Neural progenitor cell (in vitro differentiated cells): ENCODE results near the gene SLAMF8. TPM values are rescaled to one million over a fixed set of nuclear protein-coding genes. Genes with fewer than 3 reads are reported as not detected.

ENCODE experiments used
- DNase-seq: peaks from one replicate; pipeline ENCODE4 v3.0.0-alpha.2; 2016; ENCODE audit warnings: low spot score
- H2AFZ ChIP-seq: fragments of 200-600 bp; sonication (generic); replicated peaks from 2 replicates; pipeline ENCODE4 v1.6.1; 2016; ENCODE audit warnings: antibody characterized with exemption
- H3F3A ChIP-seq: fragments of 200-600 bp; sonication (generic); 2 replicates; pipeline ENCODE4 v1.6.1; 2016; ENCODE audit warnings: antibody characterized with exemption, low read depth
- H3K27ac ChIP-seq: fragments of 200-600 bp; sonication (generic); 2 replicates; pipeline ENCODE4 v1.5.1; 2016; ENCODE audit warnings: mild to moderate bottlenecking
- H3K27me3 ChIP-seq: fragments of 200-600 bp; sonication (generic); 2 replicates; pipeline ENCODE4 v1.6.1; 2016; ENCODE audit warnings: mild to moderate bottlenecking, moderate library complexity
- H3K36me3 ChIP-seq: fragments of 200-600 bp; sonication (generic); 2 replicates; pipeline ENCODE4 v1.5.1; 2016
- H3K4me1 ChIP-seq: fragments of 200-600 bp; sonication (generic); 2 replicates; pipeline ENCODE4 v1.6.1; 2016; ENCODE audit warnings: mixed run types
- H3K4me2 ChIP-seq: fragments of 200-600 bp; sonication (generic); 2 replicates; pipeline ENCODE4 v1.6.1; 2016
- H3K4me3 ChIP-seq: fragments of 200-600 bp; sonication (generic); 2 replicates; pipeline ENCODE4 v1.5.1; 2016
- H3K79me2 ChIP-seq: fragments of 200-600 bp; sonication (generic); 2 replicates; pipeline ENCODE4 v1.6.1; 2016; ENCODE audit warnings: low read depth
- H3K9ac ChIP-seq: fragments of 200-600 bp; sonication (generic); 2 replicates; pipeline ENCODE4 v1.6.1; 2016
- H3K9me3 ChIP-seq: fragments of 200-600 bp; sonication (generic); 2 replicates; pipeline ENCODE4 v1.5.1; 2016; ENCODE audit warnings: low read depth
- H4K20me1 ChIP-seq: fragments of 200-600 bp; sonication (generic); 2 replicates; pipeline ENCODE4 v1.6.1; 2016; ENCODE audit warnings: low read depth
- H3K27ac Mint-ChIP-seq: 3 replicates; pipeline ENCODE4 v1.8.0; 2021; ENCODE audit warnings: mixed read lengths
- H3K27me3 Mint-ChIP-seq: 2 replicates; pipeline ENCODE4 v1.8.0; 2022; ENCODE audit warnings: low read depth, mild to moderate bottlenecking, inconsistent platforms, moderate library complexity, mixed read lengths; ENCODE audit not compliant: insufficient read depth
- H3K36me3 Mint-ChIP-seq: 3 replicates; pipeline ENCODE4 v1.8.0; 2021; ENCODE audit warnings: mixed read lengths
- H3K4me1 Mint-ChIP-seq: 3 replicates; pipeline ENCODE4 v1.8.0; 2021; ENCODE audit warnings: mixed read lengths
- H3K4me3 Mint-ChIP-seq: 3 replicates; pipeline ENCODE4 v1.8.0; 2021; ENCODE audit warnings: mild to moderate bottlenecking, moderate library complexity, mixed read lengths
- H3K9me3 Mint-ChIP-seq: 3 replicates; pipeline ENCODE4 v1.8.0; 2020; ENCODE audit warnings: mixed read lengths
- EZH2 ChIP-seq: fragments of 200-600 bp; sonication (generic); IDR thresholded peaks from 2 replicates; pipeline ENCODE4 v1.6.1; 2017; ENCODE audit warnings: antibody characterized with exemption, mild to moderate bottlenecking, moderate library complexity
- EZH2phosphoT487 ChIP-seq: fragments of 200-600 bp; sonication (generic); IDR thresholded peaks from 2 replicates; pipeline ENCODE4 v1.6.1; 2017; ENCODE audit warnings: antibody characterized with exemption
- total RNA-seq: library from RNA; depleted of rRNA; stranded (reverse); fragments of >200 nt; gene quantifications from 2 replicates; pipeline ENCODE4 v1.2.3, GENCODE V29; 2015; ENCODE audit warnings: low replicate concordance
- TF ChIP-seq, protein P1 (sequence below): fragments of 200-600 bp; sonication (generic); IDR thresholded peaks from 2 replicates; pipeline ENCODE4 v1.5.1; 2017; ENCODE audit warnings: antibody characterized with exemption, mild to moderate bottlenecking

Gene SLAMF8
- total RNA-seq, 1 donor from 2014 or later = not detected

- Histone ChIP-seq H3K9ac (no peak overlapping the region), H4K20me1 (no peaks in the 10 kb centered on the region), H2AFZ (no peak overlapping the region), H3K79me2 (no peaks in the 10 kb centered on the region), H3K36me3 (no peaks in the 10 kb centered on the region), H3K27me3 (no peaks in the 10 kb centered on the region), H3K4me3 (no peak overlapping the region), H3F3A (no peaks in the 10 kb centered on the region), H3K9me3 (no peaks in the 10 kb centered on the region), H3K4me2 (no peak overlapping the region), H3K27ac (no peak overlapping the region), H3K4me1 (no peaks in the 10 kb centered on the region)
- peaks cover 4% of the 10 kb centered on the region for H3K27me3 Mint-ChIP-seq
- DNase-seq = no peak
- no peaks in the 10 kb centered on the region for H3K9me3 Mint-ChIP-seq
- H3K27ac Mint-ChIP-seq = no peak overlapping the region
- no peaks in the 10 kb centered on the region for H3K36me3 Mint-ChIP-seq
- no peaks in the 10 kb centered on the region for H3K4me1 Mint-ChIP-seq
- no peak overlapping the region for H3K4me3 Mint-ChIP-seq
- TF ChIP-seq EZH2 (no peak), EZH2phosphoT487 (no peak)
- TF ChIP-seq, protein P1, sequence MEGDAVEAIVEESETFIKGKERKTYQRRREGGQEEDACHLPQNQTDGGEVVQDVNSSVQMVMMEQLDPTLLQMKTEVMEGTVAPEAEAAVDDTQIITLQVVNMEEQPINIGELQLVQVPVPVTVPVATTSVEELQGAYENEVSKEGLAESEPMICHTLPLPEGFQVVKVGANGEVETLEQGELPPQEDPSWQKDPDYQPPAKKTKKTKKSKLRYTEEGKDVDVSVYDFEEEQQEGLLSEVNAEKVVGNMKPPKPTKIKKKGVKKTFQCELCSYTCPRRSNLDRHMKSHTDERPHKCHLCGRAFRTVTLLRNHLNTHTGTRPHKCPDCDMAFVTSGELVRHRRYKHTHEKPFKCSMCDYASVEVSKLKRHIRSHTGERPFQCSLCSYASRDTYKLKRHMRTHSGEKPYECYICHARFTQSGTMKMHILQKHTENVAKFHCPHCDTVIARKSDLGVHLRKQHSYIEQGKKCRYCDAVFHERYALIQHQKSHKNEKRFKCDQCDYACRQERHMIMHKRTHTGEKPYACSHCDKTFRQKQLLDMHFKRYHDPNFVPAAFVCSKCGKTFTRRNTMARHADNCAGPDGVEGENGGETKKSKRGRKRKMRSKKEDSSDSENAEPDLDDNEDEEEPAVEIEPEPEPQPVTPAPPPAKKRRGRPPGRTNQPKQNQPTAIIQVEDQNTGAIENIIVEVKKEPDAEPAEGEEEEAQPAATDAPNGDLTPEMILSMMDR = no peak
These were observed 55.2 kb downstream of the SLAMF8 start for GRCh38 chr1:159881622-159882526.

DNA sequence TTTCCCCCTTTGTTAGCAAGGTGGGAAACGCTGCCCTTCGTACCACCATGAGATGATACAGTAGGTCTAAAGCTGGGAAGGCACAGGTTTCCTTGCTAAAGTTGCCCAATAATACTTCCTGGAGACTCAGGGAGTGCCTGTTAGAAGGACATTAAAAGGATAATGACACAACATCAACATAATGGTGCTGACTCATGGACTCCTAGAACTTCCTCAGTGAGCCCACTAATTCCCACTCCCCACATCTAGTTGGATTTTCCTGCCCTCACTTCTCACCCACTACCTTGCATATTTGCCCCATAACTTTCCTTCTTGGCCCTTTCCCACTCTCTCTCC, 55.8 kb downstream of the SLAMF8 start:
- H3K9ac ChIP-seq = no peak overlapping the region

GRCh38 chr1:159883134-159883533, 56.5 kb downstream of the SLAMF8 start:
- no peaks in the 10 kb centered on the region for H3F3A ChIP-seq
- H3K27me3 ChIP-seq = no peaks in the 10 kb centered on the region
- Mint-ChIP-seq H3K4me3 (no peak overlapping the region), H3K4me1 (no peaks in the 10 kb centered on the region), H3K36me3 (no peaks in the 10 kb centered on the region), H3K9me3 (no peaks in the 10 kb centered on the region), H3K27me3 (peaks cover 4% of the 10 kb centered on the region), H3K27ac (no peak overlapping the region)
- no peak overlapping the region for H3K9ac ChIP-seq
- TF ChIP-seq EZH2 (no peak), EZH2phosphoT487 (no peak)
- TF ChIP-seq, protein P1 = no peak
- no peak for DNase-seq
- no peaks in the 10 kb centered on the region for H3K79me2 ChIP-seq
- H3K27ac ChIP-seq = no peak overlapping the region
- no peak overlapping the region for H3K4me2 ChIP-seq
- no peaks in the 10 kb centered on the region for H3K9me3 ChIP-seq
- no peaks in the 10 kb centered on the region for H3K4me1 ChIP-seq
- no peaks in the 10 kb centered on the region for H3K36me3 ChIP-seq
- no peak overlapping the region for H3K4me3 ChIP-seq
- H4K20me1 ChIP-seq = no peaks in the 10 kb centered on the region
- no peak overlapping the region for H2AFZ ChIP-seq

More for the DNA sequence above, 55.8 kb downstream of the SLAMF8 start:
- Histone ChIP-seq H3K36me3 (no peaks in the 10 kb centered on the region), H3K4me3 (no peak overlapping the region), H3K27me3 (no peaks in the 10 kb centered on the region), H4K20me1 (no peaks in the 10 kb centered on the region), H3K4me2 (no peak overlapping the region), H3K27ac (no peak overlapping the region), H2AFZ (no peak overlapping the region), H3F3A (no peaks in the 10 kb centered on the region), H3K9me3 (no peaks in the 10 kb centered on the region), H3K4me1 (no peaks in the 10 kb centered on the region), H3K79me2 (no peaks in the 10 kb centered on the region)
- Mint-ChIP-seq H3K4me3 (no peak overlapping the region), H3K27ac (no peak overlapping the region), H3K27me3 (peaks cover 4% of the 10 kb centered on the region), H3K4me1 (no peaks in the 10 kb centered on the region), H3K9me3 (no peaks in the 10 kb centered on the region), H3K36me3 (no peaks in the 10 kb centered on the region)
- TF ChIP-seq EZH2phosphoT487 (no peak), EZH2 (no peak)
- TF ChIP-seq, protein P1 = no peak
- DNase-seq = no peak
